ENCODE data around the gene ACAP2. TPM values are rescaled to one million over a fixed set of nuclear protein-coding genes. Genes with fewer than 3 reads are reported as not detected.
"Not testable (repeated sequence)": the region's sequence is repeated elsewhere in the genome, so short reads cannot be mapped to it uniquely, and the experiment has no call there.

Gene ACAP2
- total and polyA plus RNA-seq, 12 donors, result 4.3 to 26.7 (median 15.0) TPM

DNA sequence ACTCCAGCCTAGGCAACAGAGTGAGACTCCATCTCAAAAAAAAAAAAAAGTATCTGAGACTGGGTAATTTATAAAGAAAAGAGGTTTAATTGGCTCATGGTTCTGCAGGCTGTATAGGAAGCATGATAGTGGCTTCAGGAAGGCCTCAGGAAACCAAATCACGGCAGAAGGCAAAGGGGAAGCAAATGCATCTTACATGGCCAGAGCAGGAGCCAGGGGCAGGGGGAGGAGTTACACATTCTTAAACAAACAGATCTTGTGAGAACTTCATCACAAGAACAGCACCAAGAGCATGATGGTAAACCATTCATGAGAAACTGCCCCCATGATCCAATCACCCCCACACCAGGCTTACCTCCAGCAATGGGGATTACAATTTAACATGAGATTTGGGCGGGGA is 37.2 kb downstream of the ACAP2 start:
- TF ChIP-seq, protein P1, sequence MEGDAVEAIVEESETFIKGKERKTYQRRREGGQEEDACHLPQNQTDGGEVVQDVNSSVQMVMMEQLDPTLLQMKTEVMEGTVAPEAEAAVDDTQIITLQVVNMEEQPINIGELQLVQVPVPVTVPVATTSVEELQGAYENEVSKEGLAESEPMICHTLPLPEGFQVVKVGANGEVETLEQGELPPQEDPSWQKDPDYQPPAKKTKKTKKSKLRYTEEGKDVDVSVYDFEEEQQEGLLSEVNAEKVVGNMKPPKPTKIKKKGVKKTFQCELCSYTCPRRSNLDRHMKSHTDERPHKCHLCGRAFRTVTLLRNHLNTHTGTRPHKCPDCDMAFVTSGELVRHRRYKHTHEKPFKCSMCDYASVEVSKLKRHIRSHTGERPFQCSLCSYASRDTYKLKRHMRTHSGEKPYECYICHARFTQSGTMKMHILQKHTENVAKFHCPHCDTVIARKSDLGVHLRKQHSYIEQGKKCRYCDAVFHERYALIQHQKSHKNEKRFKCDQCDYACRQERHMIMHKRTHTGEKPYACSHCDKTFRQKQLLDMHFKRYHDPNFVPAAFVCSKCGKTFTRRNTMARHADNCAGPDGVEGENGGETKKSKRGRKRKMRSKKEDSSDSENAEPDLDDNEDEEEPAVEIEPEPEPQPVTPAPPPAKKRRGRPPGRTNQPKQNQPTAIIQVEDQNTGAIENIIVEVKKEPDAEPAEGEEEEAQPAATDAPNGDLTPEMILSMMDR (IDR thresholded peaks at IDR 0.05), result no peak
- Histone ChIP-seq H3K4me3 (no peak overlapping the region), H3K36me3 (peaks cover 0 to 6% (median 0%) of the 10 kb centered on the region in 9 donors), H3K4me1 (peaks cover 0 to 39% (median 7%) of the 10 kb centered on the region in 9 donors), H3K27me3 (no peaks in the 10 kb centered on the region), H3K27ac (no peak overlapping the region), H3K9me3 (no peaks in the 10 kb centered on the region)
- ATAC-seq, result no peak
- intact Hi-C loops (cut with DNase I), result no loop called here
- WGBS, 2 donors, result 82 to 83% methylated on average over 2 of the region's 2 CpGs
- no peak for DNase-seq

GRCh38 chr3:195403841-195404408 is 38.9 kb downstream of the ACAP2 start:
- DNase-seq (no peak), ATAC-seq (no peak)
- H3K9me3 ChIP-seq, result no peaks in the 10 kb centered on the region
- no peaks in the 10 kb centered on the region for H3K36me3 ChIP-seq
- no peak overlapping the region for H3K4me3 ChIP-seq
- TF ChIP-seq, protein P1 (IDR thresholded peaks at IDR 0.05), result no peak
- no peak overlapping the region for H3K27ac ChIP-seq
- H3K4me1 ChIP-seq, result peaks cover 0 to 27% (median 7%) of the 10 kb centered on the region in 9 donors
- WGBS, 2 donors, result 71 to 72% methylated on average over 4 of the region's 4 CpGs
- intact Hi-C loops (cut with DNase I), result no loop called here
- H3K27me3 ChIP-seq, result no peaks in the 10 kb centered on the region

DNA sequence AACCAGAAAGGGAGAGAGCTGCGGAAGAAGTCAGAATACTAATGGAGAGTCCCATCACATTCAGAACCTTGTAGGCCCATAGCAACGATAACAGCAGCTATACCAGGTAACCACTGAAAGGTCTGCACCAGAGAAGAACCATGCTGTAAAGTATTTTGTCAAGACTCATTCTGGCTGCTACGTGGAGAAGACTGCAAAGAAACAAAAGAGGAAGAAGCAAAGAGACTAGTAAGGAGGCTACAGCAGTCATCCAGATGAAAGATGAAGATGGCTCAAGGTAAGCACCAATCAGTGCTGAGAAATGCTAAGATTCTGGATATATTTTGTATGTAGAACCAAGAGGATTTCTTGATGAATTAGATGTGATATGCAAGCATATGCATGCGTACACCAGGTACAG is 39.6 kb downstream of the ACAP2 start:
- DNase-seq (no peak), ATAC-seq (no peak)
- intact Hi-C loops (cut with DNase I), result no loop called here
- TF ChIP-seq, protein P1 (IDR thresholded peaks at IDR 0.05), result no peak
- Histone ChIP-seq H3K4me1 (peaks cover 0 to 20% (median 7%) of the 10 kb centered on the region in 9 donors), H3K36me3 (no peaks in the 10 kb centered on the region), H3K9me3 (no peaks in the 10 kb centered on the region), H3K27ac (no peak overlapping the region), H3K4me3 (no peak overlapping the region), H3K27me3 (no peaks in the 10 kb centered on the region)
- whole genome bisulfite sequencing, 2 donors, result 93 to 96% methylated on average over 4 of the region's 4 CpGs

GRCh38 chr3:195401943-195402342 is 40.9 kb downstream of the ACAP2 start:
- ATAC-seq, result no peak

DNA sequence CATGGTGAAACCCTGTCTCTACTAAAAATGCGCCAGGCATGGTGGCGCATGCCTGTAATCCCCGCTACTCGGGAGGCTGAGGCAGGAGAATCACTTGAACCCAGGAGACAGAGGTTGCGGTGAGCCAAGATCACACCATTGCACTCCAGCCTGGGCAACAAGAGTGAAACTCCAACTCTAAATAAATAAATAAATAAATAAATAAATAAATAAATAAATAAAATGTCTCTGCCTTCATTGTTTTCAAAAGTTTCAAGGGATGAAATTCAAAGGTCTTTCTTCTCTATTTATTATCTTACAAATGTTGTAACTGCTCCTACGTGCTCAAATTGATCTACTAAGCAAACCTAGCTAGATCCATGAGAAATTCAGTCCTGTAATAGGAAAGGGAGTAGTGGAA is 44.4 kb downstream of the ACAP2 start:
- H3K4me1 ChIP-seq, result peaks cover 0 to 39% (median 19%) of the 10 kb centered on the region in 9 donors
- H3K4me3 ChIP-seq; ATAC-seq; H3K36me3 ChIP-seq; DNase-seq; intact Hi-C loops (cut with DNase I); H3K9me3 ChIP-seq; H3K27ac ChIP-seq; H3K27me3 ChIP-seq: not testable (repeated sequence)
- 87 to 98% methylated on average over 6 of the region's 6 CpGs for WGBS, 2 donors

More at GRCh38 chr3:195401943-195402342, 40.9 kb downstream of the ACAP2 start:
- intact Hi-C loops (cut with DNase I), result no loop called here
- Histone ChIP-seq H3K9me3 (no peaks in the 10 kb centered on the region), H3K36me3 (no peaks in the 10 kb centered on the region), H3K27ac (no peak overlapping the region), H3K4me3 (no peak overlapping the region), H3K27me3 (no peaks in the 10 kb centered on the region), H3K4me1 (peaks cover 0 to 31% (median 8%) of the 10 kb centered on the region in 9 donors)
- 94 to 95% methylated on average over 5 of the region's 5 CpGs for WGBS, 2 donors
- no peak for DNase-seq
- TF ChIP-seq, protein P1 (IDR thresholded peaks at IDR 0.05), result no peak

Data from heart right ventricle (tissue), 16 donors.